Measurements from ENCODE around the gene ABI2.

DNA sequence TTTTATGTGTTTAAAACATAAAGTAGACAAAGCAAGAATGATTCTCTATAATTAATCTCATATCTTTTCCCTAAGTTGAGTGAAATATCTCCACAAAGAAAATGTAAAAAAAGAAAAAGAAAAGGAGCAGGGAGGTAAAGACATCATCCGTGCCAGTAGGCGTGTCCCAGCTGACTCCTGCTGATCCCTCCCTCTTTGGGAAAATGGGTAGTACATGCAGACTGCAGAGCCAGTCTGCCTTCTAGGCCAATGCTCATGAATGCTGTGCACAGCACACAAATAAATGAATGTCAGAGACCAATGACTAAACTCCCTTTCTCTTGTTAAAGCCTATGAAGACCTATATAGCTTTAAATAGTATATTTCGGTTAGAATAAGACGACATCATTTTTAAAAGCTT lies 142.2 kb downstream of the ABI2 start:
- TF ChIP-seq, protein P1, sequence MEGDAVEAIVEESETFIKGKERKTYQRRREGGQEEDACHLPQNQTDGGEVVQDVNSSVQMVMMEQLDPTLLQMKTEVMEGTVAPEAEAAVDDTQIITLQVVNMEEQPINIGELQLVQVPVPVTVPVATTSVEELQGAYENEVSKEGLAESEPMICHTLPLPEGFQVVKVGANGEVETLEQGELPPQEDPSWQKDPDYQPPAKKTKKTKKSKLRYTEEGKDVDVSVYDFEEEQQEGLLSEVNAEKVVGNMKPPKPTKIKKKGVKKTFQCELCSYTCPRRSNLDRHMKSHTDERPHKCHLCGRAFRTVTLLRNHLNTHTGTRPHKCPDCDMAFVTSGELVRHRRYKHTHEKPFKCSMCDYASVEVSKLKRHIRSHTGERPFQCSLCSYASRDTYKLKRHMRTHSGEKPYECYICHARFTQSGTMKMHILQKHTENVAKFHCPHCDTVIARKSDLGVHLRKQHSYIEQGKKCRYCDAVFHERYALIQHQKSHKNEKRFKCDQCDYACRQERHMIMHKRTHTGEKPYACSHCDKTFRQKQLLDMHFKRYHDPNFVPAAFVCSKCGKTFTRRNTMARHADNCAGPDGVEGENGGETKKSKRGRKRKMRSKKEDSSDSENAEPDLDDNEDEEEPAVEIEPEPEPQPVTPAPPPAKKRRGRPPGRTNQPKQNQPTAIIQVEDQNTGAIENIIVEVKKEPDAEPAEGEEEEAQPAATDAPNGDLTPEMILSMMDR (IDR thresholded peaks at IDR 0.05; ENCODE audit: low read length), result no peak
- TF ChIP-seq EZH2 (IDR thresholded peaks at IDR 0.05; ENCODE audit: borderline replicate concordance, low read length), result no peak

All from OCI-LY1 (cell line).